Skeletal muscle tissue (tissue), 4 donors: ENCODE measurements around the gene SLC12A9. TPM values are rescaled to one million over a fixed set of nuclear protein-coding genes. Genes with fewer than 3 reads are reported as not detected.

Experiments used
- H3K27ac ChIP-seq: one replicate; pipeline ENCODE4 v1.7.0; 2013; ENCODE audit warnings: mild to moderate bottlenecking, low read depth, low read length, inconsistent platforms
- H3K27me3 ChIP-seq, 3 donors: one replicate each; pipeline ENCODE4 v1.7.0; 2013; ENCODE audit warnings: low read length in 3 of 3; ENCODE audit not compliant: control insufficient read depth in 3 of 3, insufficient read depth in 3 of 3
- H3K36me3 ChIP-seq, 3 donors: one replicate each; pipeline ENCODE4 v1.7.0; 2013; ENCODE audit warnings: low read length in 3 of 3; ENCODE audit not compliant: control insufficient read depth in 3 of 3, insufficient read depth in 3 of 3
- H3K4me1 ChIP-seq, 3 donors: one replicate each; pipeline ENCODE4 v1.7.0; 2013; ENCODE audit warnings: low read length in 3 of 3, mild to moderate bottlenecking in 3 of 3; ENCODE audit not compliant: control insufficient read depth in 3 of 3, insufficient read depth in 3 of 3
- H3K4me3 ChIP-seq, 3 donors: one replicate each; pipeline ENCODE4 v1.7.0; 2013; ENCODE audit warnings: low read length in 3 of 3
- H3K9ac ChIP-seq, 3 donors: one replicate each; pipeline ENCODE4 v1.7.0; 2013; ENCODE audit warnings: low read length in 3 of 3, mild to moderate bottlenecking in 3 of 3, moderate library complexity in 2 of 3, low read depth in 1 of 3
- H3K9me3 ChIP-seq, 3 donors: one replicate each; pipeline ENCODE4 v1.7.0; 2013; ENCODE audit warnings: low read length in 3 of 3; ENCODE audit not compliant: control insufficient read depth in 3 of 3
- total RNA-seq: library from RNA; depleted of rRNA; stranded (reverse); fragments of >200 nt; gene quantifications from one replicate; pipeline ENCODE4 v1.2.3, GENCODE V29; 2014
- donor health status: Osteomylitis.

The SLC12A9 gene
- total RNA-seq, 1 donor from 2014 or later = 24.5 TPM

DNA sequence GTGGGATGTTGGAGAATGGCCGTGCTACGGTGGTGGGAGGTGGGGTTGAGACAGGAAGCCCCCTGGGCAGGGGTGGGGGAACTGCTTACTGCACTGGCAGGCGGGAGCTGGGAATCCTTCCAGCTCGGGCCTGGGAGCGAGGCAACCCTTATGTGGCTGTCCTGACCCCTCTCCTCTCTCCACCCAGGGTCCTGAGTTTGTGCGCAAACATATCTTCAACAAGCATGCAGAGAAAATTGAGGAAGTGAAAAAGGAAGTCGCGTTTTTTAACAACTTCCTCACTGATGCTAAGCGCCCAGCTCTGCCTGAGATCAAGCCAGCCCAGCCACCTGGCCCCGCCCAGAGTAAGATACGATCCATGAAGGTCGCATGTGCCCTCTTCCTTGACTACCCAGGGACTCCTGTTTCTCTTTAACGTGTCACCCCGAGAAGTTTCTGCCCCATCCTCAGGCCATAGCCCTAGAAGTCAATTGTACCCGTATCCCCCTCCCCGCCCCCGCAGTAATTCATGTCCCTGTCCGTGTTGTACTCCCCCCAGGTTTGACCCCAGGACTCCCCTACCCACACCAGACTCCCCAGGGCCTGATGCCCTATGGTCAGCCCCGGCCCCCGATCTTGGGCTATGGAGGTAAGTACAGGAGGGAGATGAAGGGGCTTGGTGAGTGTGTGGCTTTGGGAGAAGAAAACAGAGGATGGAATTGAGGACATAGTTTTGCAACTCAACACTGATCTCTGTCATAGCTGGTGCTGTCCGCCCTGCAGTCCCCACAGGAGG is 35.2 kb downstream of the SLC12A9 start:
- peak overlapping the region; percentile 75 for H3K27ac ChIP-seq
- H3K36me3 ChIP-seq = peaks cover 55 to 62% (median 62%) of the 10 kb centered on the region in 3 donors
- H3K4me3 ChIP-seq = peak overlapping the region in 2 of 3 donors; percentile 37 to 93
- no peaks in the 10 kb centered on the region for H3K9me3 ChIP-seq
- peak overlapping the region; percentile 20 to 92 (median 91) for H3K9ac ChIP-seq
- no peaks in the 10 kb centered on the region for H3K27me3 ChIP-seq
- peaks cover 34 to 58% (median 42%) of the 10 kb centered on the region in 3 donors for H3K4me1 ChIP-seq

DNA sequence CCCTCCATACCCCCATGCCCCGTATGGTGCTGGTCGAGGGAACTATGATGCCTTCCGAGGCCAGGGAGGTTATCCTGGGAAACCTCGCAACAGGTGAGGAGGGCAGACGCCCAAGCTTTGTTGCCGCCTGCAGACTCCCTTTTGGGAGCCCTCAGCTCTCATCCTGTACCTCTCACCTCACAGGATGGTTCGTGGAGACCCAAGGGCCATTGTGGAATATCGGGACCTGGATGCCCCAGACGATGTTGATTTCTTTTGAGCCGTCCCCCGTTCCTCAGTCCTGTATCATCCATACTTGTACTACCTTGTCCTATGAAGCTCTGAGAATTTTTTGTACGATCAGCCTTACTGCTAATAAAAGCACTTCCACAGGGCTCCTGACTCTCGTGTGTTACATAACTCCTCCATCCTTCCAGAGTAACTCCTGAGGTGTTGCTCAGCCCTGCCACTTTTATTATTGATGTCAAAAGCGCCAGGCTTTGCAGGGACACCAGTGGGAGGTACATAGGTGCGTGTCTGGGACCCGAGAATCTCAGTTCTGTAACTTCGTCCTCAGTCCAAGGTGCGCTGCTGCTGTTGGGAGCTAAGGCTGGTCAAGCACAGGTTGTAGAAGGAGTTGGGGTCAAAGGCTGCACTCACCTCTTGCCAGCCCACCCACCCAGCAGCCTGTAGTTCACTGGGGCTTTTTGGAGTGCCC is 35.9 kb downstream of the SLC12A9 start:
- Histone ChIP-seq H3K36me3 (peaks cover 54 to 62% (median 58%) of the 10 kb centered on the region in 3 donors), H3K4me3 (peak overlapping the region; percentile 68 to 93 (median 88)), H3K9ac (peak overlapping the region; percentile 75 to 92 (median 91)), H3K4me1 (peaks cover 41 to 65% (median 49%) of the 10 kb centered on the region in 3 donors), H3K27me3 (no peaks in the 10 kb centered on the region), H3K27ac (peak overlapping the region; percentile 75), H3K9me3 (no peaks in the 10 kb centered on the region)

DNA sequence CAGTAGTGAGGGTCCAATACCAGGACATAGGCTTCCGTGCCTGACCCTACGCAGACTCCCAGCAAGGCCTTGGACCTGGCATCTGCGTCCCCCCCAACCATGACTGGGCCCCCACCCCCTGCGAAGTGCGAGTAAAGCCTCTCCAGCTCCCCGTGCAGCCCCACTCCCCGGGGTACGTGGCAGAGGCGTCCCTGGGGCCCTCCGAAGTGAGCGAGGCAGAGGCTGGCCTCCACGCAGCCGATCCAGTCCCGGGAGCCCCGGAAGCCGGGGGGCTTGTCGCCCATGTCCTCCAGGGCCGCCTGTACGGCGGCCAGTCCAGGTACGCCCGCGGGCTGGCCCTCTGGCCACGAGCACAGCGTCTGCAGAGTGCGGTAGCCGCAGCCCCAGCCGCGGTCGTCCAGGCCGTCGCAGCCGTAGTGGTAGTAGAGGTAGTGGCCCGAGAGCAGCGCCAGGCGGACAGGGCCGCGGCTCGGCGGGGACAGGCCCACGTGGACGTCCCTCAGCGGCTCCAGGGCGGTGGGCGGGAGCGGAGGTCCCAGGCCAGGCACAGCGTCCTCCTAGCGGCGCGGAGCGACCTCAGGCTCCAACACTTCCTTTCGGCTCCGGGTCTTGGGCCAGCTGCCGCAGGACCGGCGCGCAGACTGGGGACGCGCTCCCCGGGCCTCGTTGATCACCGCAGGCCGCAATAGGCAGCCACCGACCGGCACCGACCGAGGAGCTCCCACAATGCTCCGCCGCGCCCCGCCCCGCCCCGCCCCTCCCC is 36.7 kb downstream of the SLC12A9 start, which contains the start of gene UFSP1:
TSS of gene UFSP1 (minus strand) at position 728 of the 763 bp plus-strand sequence. CDS start at position 284, 444 bp downstream.
- peak within 1 kb of the TSS; percentile 68 to 93 (median 88) for H3K4me3 ChIP-seq
- no peaks in the 10 kb centered on the region for H3K27me3 ChIP-seq
- H3K4me1 ChIP-seq = peaks cover 45 to 72% (median 56%) of the 10 kb centered on the region in 3 donors
- peak within 1 kb of the TSS; percentile 82 for H3K27ac ChIP-seq
- H3K9me3 ChIP-seq = no peaks in the 10 kb centered on the region
- H3K36me3 ChIP-seq = peaks cover 51 to 58% (median 51%) of the 10 kb centered on the region in 3 donors
- peak within 1 kb of the TSS; percentile 75 to 92 (median 91) for H3K9ac ChIP-seq

DNA sequence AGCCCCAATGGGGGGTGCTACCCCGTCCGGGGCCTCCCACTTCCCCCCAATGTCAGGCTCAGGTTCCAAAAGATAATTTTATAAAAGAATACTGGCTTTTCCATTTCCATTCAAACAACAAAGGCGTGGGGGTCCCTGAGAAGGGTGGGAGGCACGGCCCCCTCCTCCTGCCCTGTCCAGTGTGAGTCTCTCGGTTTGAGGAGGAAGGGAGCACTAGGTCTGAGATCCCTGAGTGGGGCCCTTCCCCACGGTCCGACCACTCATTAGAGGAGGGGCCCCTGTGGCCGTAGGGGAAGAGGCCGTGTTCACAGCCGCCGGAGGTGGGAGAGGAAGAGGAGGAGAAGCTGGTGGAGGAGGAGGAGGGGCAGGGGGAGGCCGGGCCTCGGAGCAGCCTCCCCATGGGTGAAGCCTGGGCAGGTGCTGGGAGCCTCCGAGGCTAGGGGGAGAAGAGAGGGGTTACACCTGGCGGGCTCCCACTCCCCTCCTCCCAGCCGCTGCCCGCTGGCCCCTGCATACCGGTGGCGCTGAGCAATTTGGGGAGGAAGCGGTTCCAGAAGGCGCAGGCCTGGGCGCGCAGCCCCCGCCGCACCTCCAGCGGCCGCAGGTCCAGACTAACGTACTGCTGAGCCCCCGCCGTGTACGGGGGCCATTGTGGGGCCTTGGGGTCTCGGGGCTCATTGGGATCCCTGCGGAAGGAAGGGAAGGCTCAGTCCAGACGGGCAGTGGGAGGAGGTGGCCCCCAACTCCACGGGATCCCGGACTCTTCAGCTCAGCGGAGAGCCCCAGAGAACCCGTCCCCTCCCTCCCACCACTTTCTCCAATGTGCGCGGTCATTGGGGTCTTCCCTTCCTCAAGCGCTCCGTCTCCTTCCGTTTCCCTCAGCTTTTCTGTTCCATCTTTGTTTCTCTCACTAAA is 38.4 kb downstream of the SLC12A9 start:
- H3K4me3 ChIP-seq = peak overlapping the region; percentile 63 to 77 (median 67)
- peaks cover 0 to under 1% (median 0%) of the 10 kb centered on the region in 3 donors for H3K27me3 ChIP-seq
- peaks cover 45 to 75% (median 60%) of the 10 kb centered on the region in 3 donors for H3K4me1 ChIP-seq
- peak overlapping the region; percentile 82 for H3K27ac ChIP-seq
- no peaks in the 10 kb centered on the region for H3K9me3 ChIP-seq
- H3K9ac ChIP-seq = peak overlapping the region; percentile 69 to 86 (median 72)
- peaks cover 35 to 41% (median 36%) of the 10 kb centered on the region in 3 donors for H3K36me3 ChIP-seq

DNA sequence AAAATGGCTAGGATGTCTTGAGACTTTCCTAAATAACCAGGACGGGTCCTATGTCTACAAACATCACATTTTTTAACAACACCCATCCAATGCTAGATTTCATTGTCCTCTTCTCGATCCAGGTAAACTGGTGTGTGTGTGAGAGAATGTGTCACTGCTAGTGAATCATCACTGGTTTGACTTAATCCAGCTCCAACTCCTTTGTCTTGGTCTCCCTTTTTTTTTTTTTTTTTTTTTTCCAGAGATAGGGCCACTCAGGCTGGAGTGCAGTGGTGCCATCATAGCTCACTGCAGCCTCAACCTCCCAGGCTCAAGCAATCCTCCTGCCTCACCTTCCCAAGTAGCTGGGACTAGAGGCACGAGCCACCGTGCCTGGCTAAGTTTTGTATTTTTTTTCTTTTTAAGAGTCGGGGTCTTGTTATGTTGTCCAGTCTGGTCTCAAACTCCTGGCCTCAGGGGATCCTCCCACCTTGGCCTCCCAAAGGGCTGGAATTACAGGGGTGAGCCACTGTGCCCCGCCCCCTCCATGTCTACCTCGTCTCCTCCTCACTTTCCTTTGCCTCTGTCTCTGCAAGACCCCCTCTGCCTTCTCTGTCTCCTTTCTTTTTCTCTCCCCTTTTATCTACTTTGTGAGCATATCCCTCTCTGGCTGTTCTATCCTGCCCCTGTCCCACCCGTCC is 39.2 kb downstream of the SLC12A9 start:
- Histone ChIP-seq H3K9me3 (no peaks in the 10 kb centered on the region), H3K9ac (peak overlapping the region in 1 of 3 donors; percentile 33), H3K4me1 (peaks cover 52 to 75% (median 67%) of the 10 kb centered on the region in 3 donors), H3K27ac (no peak overlapping the region), H3K27me3 (peaks cover 4 to 8% (median 6%) of the 10 kb centered on the region in 3 donors), H3K36me3 (peaks cover 27 to 33% (median 28%) of the 10 kb centered on the region in 3 donors), H3K4me3 (no peak overlapping the region)

DNA sequence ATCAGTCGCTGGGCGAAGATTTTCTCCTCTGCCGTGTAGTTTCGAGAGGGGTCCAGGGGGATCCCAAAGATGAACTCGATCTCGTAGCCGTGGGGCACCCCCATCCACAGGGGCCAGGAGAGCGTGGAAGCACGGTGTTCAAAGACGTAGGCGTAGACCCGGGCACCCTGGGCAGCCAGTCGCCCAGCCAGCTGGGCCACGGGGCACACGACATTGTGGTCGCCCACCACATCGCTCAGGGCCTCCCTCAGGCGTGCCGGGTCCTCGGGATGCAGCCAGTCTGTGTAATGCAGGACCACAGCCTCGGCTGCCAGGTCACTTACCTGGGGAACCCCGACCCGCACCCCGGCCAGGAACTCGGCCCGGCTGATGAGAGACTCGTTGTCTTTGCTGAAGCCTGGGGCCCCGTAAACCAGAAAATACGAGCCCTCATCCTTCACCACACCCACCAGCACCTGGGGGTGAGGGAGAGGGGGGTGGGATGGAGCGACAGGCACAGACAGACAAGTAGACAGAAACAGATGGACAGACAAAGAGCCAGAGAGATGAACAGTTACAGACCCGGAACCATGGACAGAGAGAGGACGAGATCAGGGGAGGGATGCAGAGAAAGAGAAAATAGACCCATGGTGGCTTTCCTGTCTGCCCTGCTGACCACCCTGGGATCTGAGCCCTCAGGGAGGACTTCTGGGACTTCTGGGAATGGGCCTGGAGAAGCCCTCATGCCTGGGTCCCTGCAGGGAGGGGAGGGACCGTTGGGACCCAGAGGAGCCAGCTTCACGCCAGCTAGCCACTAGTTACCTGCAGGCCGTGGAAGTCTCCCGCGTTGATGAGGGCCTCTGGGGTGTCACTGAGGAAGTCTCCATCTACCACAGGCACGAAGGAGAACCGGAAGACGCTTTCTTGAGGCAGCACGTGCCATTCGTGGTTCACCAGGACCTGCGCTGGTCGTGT is 40.1 kb downstream of the SLC12A9 start:
- peak overlapping the region; percentile 49 to 75 (median 63) for H3K4me3 ChIP-seq
- H3K4me1 ChIP-seq = peaks cover 52 to 66% (median 63%) of the 10 kb centered on the region in 3 donors
- peaks cover 4 to 9% (median 6%) of the 10 kb centered on the region in 3 donors for H3K27me3 ChIP-seq
- no peak overlapping the region for H3K27ac ChIP-seq
- no peaks in the 10 kb centered on the region for H3K9me3 ChIP-seq
- peak overlapping the region; percentile 68 to 87 (median 84) for H3K9ac ChIP-seq
- H3K36me3 ChIP-seq = peaks cover 19 to 23% (median 20%) of the 10 kb centered on the region in 3 donors

DNA sequence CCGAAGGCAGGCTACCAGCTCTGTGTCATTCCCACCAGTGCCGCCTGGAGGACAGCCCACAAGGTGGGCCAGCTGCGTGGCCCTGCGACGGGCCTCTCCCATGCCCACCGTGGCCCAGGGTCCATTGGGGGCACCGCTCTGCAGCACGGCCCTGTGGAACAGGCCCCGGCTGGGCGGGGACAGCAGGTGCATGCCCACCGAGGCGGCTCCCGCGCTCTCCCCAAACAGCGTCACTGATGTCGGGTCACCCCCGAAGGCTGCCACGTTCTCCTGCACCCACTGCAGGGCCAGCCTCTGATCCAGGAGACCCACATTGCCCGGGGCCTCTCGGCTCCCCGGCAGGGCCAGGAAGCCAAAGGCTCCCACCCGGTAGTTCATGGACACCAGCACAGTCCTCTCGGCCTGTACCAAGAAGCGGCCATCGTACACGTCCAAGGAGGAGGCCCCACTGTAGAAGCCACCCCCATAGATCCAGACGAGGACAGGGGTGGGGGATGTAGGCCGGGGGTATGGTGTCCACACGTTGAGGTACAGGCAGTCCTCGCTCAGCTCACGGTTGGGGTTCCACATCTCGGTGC is 40.9 kb downstream of the SLC12A9 start:
- H3K27ac ChIP-seq = peak overlapping the region; percentile 94
- H3K27me3 ChIP-seq = peaks cover 4 to 9% (median 6%) of the 10 kb centered on the region in 3 donors
- H3K4me3 ChIP-seq = peak overlapping the region; percentile 49 to 75 (median 73)
- no peaks in the 10 kb centered on the region for H3K9me3 ChIP-seq
- peaks cover 44 to 58% (median 55%) of the 10 kb centered on the region in 3 donors for H3K4me1 ChIP-seq
- peaks cover 12 to 17% (median 15%) of the 10 kb centered on the region in 3 donors for H3K36me3 ChIP-seq
- peak overlapping the region; percentile 68 to 87 (median 84) for H3K9ac ChIP-seq
